Measurements from ENCODE around the gene ZNF280D.

The ZNF280D gene

GRCh38 chr15:56640549-56640948, 92.8 kb downstream of the ZNF280D start:
- no peaks in the 10 kb centered on the region for H4K20me1 ChIP-seq (ENCODE audit: insufficient read depth, low read length)
- H3K9me3 ChIP-seq (ENCODE audit: insufficient read depth, low read length): no peaks in the 10 kb centered on the region

GRCh38 chr15:56640127-56640526, 93.2 kb downstream of the ZNF280D start:
- H3K4me2 ChIP-seq (ENCODE audit: low read length): no peak overlapping the region
- H2AFZ ChIP-seq (ENCODE audit: low read depth, low read length): no peak overlapping the region
- TF ChIP-seq CTCF (IDR thresholded peaks at IDR 0.05; ENCODE audit: low read depth, low read length) (no peak), EZH2phosphoT487 (IDR thresholded peaks at IDR 0.05; ENCODE audit: low read depth) (no peak)
- H3K27me3 ChIP-seq (ENCODE audit: low read depth, low read length): no peaks in the 10 kb centered on the region
- no peaks in the 10 kb centered on the region for H3K79me2 ChIP-seq (ENCODE audit: low read length)
- no peak overlapping the region for H3K9ac ChIP-seq (ENCODE audit: low read length)
- H3K4me1 ChIP-seq (ENCODE audit: low read length): no peaks in the 10 kb centered on the region
- H3K9me3 ChIP-seq (ENCODE audit: insufficient read depth, low read length): no peaks in the 10 kb centered on the region
- H4K20me1 ChIP-seq (ENCODE audit: insufficient read depth, low read length): no peaks in the 10 kb centered on the region
- H3K36me3 ChIP-seq (replicated peaks; ENCODE audit: low read depth, low read length): no peaks in the 10 kb centered on the region
- H3K27ac ChIP-seq (ENCODE audit: low read length): no peak overlapping the region
- no peak overlapping the region for H3K4me3 ChIP-seq (ENCODE audit: low read length)

More at GRCh38 chr15:56640549-56640948, 92.8 kb downstream of the ZNF280D start:
- TF ChIP-seq EZH2phosphoT487 (IDR thresholded peaks at IDR 0.05; ENCODE audit: low read depth) (no peak), CTCF (IDR thresholded peaks at IDR 0.05; ENCODE audit: low read depth, low read length) (no peak)
- no peak overlapping the region for H3K4me2 ChIP-seq (ENCODE audit: low read length)
- H3K27me3 ChIP-seq (ENCODE audit: low read depth, low read length): no peaks in the 10 kb centered on the region
- no peak overlapping the region for H3K4me3 ChIP-seq (ENCODE audit: low read length)
- H3K27ac ChIP-seq (ENCODE audit: low read length): no peak overlapping the region
- H3K9ac ChIP-seq (ENCODE audit: low read length): no peak overlapping the region
- H2AFZ ChIP-seq (ENCODE audit: low read depth, low read length): no peak overlapping the region
- H3K36me3 ChIP-seq (replicated peaks; ENCODE audit: low read depth, low read length): no peaks in the 10 kb centered on the region
- H3K79me2 ChIP-seq (ENCODE audit: low read length): no peaks in the 10 kb centered on the region
- no peaks in the 10 kb centered on the region for H3K4me1 ChIP-seq (ENCODE audit: low read length)

- no peak overlapping the region for H2AFZ ChIP-seq (ENCODE audit: low read depth, low read length)
- H3K9ac ChIP-seq (ENCODE audit: low read length): no peak overlapping the region
- H3K9me3 ChIP-seq (ENCODE audit: insufficient read depth, low read length): no peaks in the 10 kb centered on the region
- H3K4me2 ChIP-seq (ENCODE audit: low read length): no peak overlapping the region
- H3K27ac ChIP-seq (ENCODE audit: low read length): no peak overlapping the region
- no peak overlapping the region for H3K4me3 ChIP-seq (ENCODE audit: low read length)
- no peaks in the 10 kb centered on the region for H3K4me1 ChIP-seq (ENCODE audit: low read length)
- H4K20me1 ChIP-seq (ENCODE audit: insufficient read depth, low read length): no peaks in the 10 kb centered on the region
- TF ChIP-seq EZH2phosphoT487 (IDR thresholded peaks at IDR 0.05; ENCODE audit: low read depth): no peak
- TF ChIP-seq CTCF (IDR thresholded peaks at IDR 0.05; ENCODE audit: low read depth, low read length): no peak
- no peaks in the 10 kb centered on the region for H3K79me2 ChIP-seq (ENCODE audit: low read length)
- no peaks in the 10 kb centered on the region for H3K27me3 ChIP-seq (ENCODE audit: low read depth, low read length)
- H3K36me3 ChIP-seq (replicated peaks; ENCODE audit: low read depth, low read length): no peaks in the 10 kb centered on the region
These were observed 93.7 kb downstream of the ZNF280D start for GRCh38 chr15:56639631-56640030.

GRCh38 chr15:56631765-56632164, 101.5 kb downstream of the ZNF280D start:
- no peaks in the 10 kb centered on the region for H3K79me2 ChIP-seq (ENCODE audit: low read length)
- H3K9ac ChIP-seq (ENCODE audit: low read length): no peak overlapping the region
- no peaks in the 10 kb centered on the region for H3K36me3 ChIP-seq (replicated peaks; ENCODE audit: low read depth, low read length)
- no peaks in the 10 kb centered on the region for H3K27me3 ChIP-seq (ENCODE audit: low read depth, low read length)
- no peak overlapping the region for H3K27ac ChIP-seq (ENCODE audit: low read length)
- H2AFZ ChIP-seq (ENCODE audit: low read depth, low read length): no peak overlapping the region
- no peaks in the 10 kb centered on the region for H3K9me3 ChIP-seq (ENCODE audit: insufficient read depth, low read length)
- TF ChIP-seq EZH2phosphoT487 (IDR thresholded peaks at IDR 0.05; ENCODE audit: low read depth) (no peak), CTCF (IDR thresholded peaks at IDR 0.05; ENCODE audit: low read depth, low read length) (no peak)
- H3K4me1 ChIP-seq (ENCODE audit: low read length): no peaks in the 10 kb centered on the region
- H3K4me3 ChIP-seq (ENCODE audit: low read length): no peak overlapping the region
- H4K20me1 ChIP-seq (ENCODE audit: insufficient read depth, low read length): no peaks in the 10 kb centered on the region
- H3K4me2 ChIP-seq (ENCODE audit: low read length): no peak overlapping the region

Data from OCI-LY3 (cell line).